Tibial nerve (tissue), 4 donors: ENCODE data around the gene KIAA0232. TPM values are rescaled to one million over a fixed set of nuclear protein-coding genes. Genes with fewer than 3 reads are reported as not detected.
"Not testable (repeated sequence)": the region's sequence is repeated elsewhere in the genome, so short reads cannot be mapped to it uniquely, and the experiment has no call there.

Source experiments
- DNase-seq, 2 donors: peaks; one replicate each; pipeline ENCODE4 v3.0.0-alpha.2; 2019; ENCODE audit warnings: low spot score in 2 of 2
- H3K27ac ChIP-seq, 4 donors: fragments of 200-600 bp; sonication (generic) in 3 of 4; one replicate each; pipeline ENCODE4 v1.5.1; 2017 to 2019; ENCODE audit warnings: mild to moderate bottlenecking in 1 of 4
- H3K27me3 ChIP-seq, 2 donors: fragments of 200-600 bp; sonication (generic) in 1 of 2; one replicate each; pipeline versions ENCODE4 v1.5.1 to v1.6.0; 2017 to 2019
- H3K36me3 ChIP-seq, 3 donors: fragments of 200-600 bp; sonication (generic); one replicate each; pipeline ENCODE4 v1.5.1; 2018 to 2019
- H3K4me1 ChIP-seq, 4 donors: fragments of 200-600 bp; sonication (generic) in 3 of 4; one replicate each; pipeline ENCODE4 v1.5.1; 2017 to 2019
- H3K4me3 ChIP-seq, 4 donors: fragments of 200-600 bp; sonication (generic) in 3 of 4; one replicate each; pipeline ENCODE4 v1.5.1; 2017 to 2019; ENCODE audit warnings: mild to moderate bottlenecking in 1 of 4, moderate library complexity in 1 of 4
- H3K9me3 ChIP-seq, 4 donors: fragments of 200-600 bp; sonication (generic) in 3 of 4; one replicate each; pipeline ENCODE4 v1.5.1; 2017 to 2019
- EP300 ChIP-seq, 2 donors: sonication (generic); formaldehyde crosslinking; IDR thresholded peaks; one replicate each; pipeline ENCODE4 v1.6.1; 2017; ENCODE audit warnings: antibody characterized with exemption in 2 of 2, mild to moderate bottlenecking in 1 of 2
- POLR2A ChIP-seq, 2 donors: fragments of 450-650 bp; IDR thresholded peaks; one replicate each; pipeline ENCODE4 v1.6.1; 2017; ENCODE audit warnings: antibody characterized with exemption in 2 of 2, mild to moderate bottlenecking in 2 of 2, moderate library complexity in 2 of 2
- WGBS, 2 donors: methylation state at CpG; one replicate each; pipeline ENCODE4 v1.1.5; 2018; 5-methylcytosine and 5-hydroxymethylcytosine counted together
- total RNA-seq, 4 donors: library from RNA; depleted of rRNA; stranded (reverse); fragments of >200 nt; gene quantifications; one replicate each; pipeline ENCODE4 v1.1.0, GENCODE V29; 2016
- TF ChIP-seq, protein P1 (sequence below), 5 experiments: fragments of 200-600 bp in 3 of 5; fragments of 450-650 bp in 2 of 5; sonication (generic) in 3 of 5; IDR thresholded peaks; one replicate each; pipeline ENCODE4 v1.5.1; 2016 to 2019; ENCODE audit warnings: antibody characterized with exemption in 5 of 5, mild to moderate bottlenecking in 3 of 5, moderate library complexity in 2 of 5

Gene KIAA0232
- total RNA-seq, 4 donors from 2014 or later = 36.7 to 57.7 (median 47.0) TPM

DNA sequence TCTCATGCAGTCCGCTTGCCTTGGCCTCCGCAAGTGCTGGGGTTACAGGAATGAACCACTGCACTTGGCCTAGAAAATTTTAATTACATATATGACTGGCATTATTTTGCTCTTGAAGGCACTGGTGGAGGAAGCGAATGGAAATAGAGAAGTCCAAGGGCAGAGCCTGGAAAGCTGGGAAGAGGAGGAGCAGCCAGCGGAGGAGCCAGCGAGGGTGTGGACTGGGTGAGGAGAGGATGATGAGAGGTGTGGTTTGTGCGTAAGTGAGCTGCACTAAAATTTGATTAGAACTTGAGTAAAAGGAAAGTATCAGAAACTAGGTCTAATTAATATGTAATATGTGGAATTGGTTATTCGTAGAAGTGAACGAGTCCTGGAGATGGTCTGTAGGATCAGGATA is 13.3 kb downstream of the KIAA0232 start:
- no peak overlapping the region for H3K27ac ChIP-seq
- WGBS, 2 donors = 94 to 95% methylated on average over 8 of the region's 8 CpGs
- DNase-seq = no peak
- H3K4me3 ChIP-seq = no peak overlapping the region
- H3K4me1 ChIP-seq = peaks cover 0 to 36% (median 0%) of the 10 kb centered on the region in 4 donors
- H3K9me3 ChIP-seq = no peaks in the 10 kb centered on the region
- no peaks in the 10 kb centered on the region for H3K27me3 ChIP-seq
- TF ChIP-seq POLR2A (IDR thresholded peaks at IDR 0.05) (no peak), EP300 (IDR thresholded peaks at IDR 0.05) (no peak)
- TF ChIP-seq, protein P1, sequence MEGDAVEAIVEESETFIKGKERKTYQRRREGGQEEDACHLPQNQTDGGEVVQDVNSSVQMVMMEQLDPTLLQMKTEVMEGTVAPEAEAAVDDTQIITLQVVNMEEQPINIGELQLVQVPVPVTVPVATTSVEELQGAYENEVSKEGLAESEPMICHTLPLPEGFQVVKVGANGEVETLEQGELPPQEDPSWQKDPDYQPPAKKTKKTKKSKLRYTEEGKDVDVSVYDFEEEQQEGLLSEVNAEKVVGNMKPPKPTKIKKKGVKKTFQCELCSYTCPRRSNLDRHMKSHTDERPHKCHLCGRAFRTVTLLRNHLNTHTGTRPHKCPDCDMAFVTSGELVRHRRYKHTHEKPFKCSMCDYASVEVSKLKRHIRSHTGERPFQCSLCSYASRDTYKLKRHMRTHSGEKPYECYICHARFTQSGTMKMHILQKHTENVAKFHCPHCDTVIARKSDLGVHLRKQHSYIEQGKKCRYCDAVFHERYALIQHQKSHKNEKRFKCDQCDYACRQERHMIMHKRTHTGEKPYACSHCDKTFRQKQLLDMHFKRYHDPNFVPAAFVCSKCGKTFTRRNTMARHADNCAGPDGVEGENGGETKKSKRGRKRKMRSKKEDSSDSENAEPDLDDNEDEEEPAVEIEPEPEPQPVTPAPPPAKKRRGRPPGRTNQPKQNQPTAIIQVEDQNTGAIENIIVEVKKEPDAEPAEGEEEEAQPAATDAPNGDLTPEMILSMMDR (IDR thresholded peaks at IDR 0.05) = no peak
- H3K36me3 ChIP-seq = peaks cover 0 to 3% (median 0%) of the 10 kb centered on the region in 3 donors

DNA sequence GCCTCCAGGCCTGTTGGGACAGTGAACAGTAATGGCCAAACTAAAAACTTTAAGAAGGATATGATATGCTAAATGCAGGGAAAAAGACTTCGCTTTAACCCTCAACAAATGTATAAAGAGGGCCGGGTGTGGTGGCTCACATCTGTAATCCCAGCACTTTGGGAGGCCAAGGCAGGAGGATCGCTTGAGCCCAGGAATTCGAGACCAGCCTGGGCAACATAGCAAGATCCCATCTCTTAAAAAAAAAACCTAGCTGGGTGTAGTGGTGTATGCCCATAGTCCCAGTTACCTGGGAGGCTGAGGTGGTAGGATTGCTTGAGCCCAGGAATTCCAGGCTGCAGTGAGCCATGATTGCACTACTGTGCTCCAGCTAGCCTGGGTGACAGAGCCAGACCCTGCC is 14.8 kb downstream of the KIAA0232 start:
- not testable (repeated sequence) for H3K4me3 ChIP-seq, H3K27me3 ChIP-seq, H3K27ac ChIP-seq, H3K36me3 ChIP-seq, DNase-seq, H3K9me3 ChIP-seq
- WGBS, 2 donors = 80 to 94% methylated on average over 4 of the region's 4 CpGs
- H3K4me1 ChIP-seq = peaks cover 0 to 42% (median 0%) of the 10 kb centered on the region in 4 donors

DNA sequence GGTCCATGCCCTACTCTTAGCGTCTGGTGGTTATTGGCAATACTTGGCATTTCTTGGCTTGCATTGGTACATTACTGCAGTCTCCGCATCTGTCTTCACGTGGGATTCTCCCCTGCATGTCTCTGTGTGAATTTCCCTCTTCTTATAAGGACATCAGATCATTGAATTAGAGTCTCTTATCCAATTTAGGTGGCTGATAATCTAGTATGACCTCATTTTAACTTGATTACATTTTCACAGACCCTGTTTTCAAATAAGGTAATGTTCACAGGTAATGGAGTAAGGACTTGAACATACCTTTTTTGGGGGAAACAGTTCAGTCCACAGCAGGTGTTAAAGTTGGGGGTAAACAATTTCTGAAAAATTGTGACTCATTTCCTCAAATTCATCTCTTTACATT is 16.6 kb downstream of the KIAA0232 start:
- DNase-seq = no peak
- Histone ChIP-seq H3K27ac (no peak overlapping the region), H3K27me3 (no peaks in the 10 kb centered on the region), H3K4me3 (no peak overlapping the region), H3K4me1 (peaks cover 0 to 38% (median 0%) of the 10 kb centered on the region in 4 donors), H3K9me3 (no peaks in the 10 kb centered on the region), H3K36me3 (peaks cover 0 to 3% (median 0%) of the 10 kb centered on the region in 3 donors)
- TF ChIP-seq, protein P1 (IDR thresholded peaks at IDR 0.05) = no peak
- no peak for TF ChIP-seq EP300 (IDR thresholded peaks at IDR 0.05)
- no peak for TF ChIP-seq POLR2A (IDR thresholded peaks at IDR 0.05)
- WGBS, 2 donors = 83 to 94% methylated on average over 3 of the region's 3 CpGs

DNA sequence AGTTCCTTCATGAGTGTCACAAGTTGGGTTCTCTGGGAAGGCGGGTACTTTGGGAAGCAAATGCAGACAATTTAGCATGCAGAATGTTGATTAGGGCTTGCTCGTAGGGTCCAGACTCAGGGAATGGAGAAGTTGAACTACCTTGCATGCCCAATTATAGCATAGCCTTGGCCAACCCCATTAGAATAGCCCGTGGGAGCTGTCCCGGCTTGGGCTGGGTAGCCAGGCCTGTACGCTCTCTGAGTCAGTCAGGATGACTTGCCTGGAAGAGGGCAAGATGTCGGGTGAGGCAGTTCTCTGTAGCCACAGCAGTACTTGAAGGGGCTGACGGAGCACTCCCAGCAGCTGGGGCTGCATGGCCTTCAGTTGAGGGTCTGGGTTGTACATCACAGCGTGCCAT is 19.5 kb downstream of the KIAA0232 start:
- no peak overlapping the region for H3K4me3 ChIP-seq
- no peaks in the 10 kb centered on the region for H3K9me3 ChIP-seq
- no peak for TF ChIP-seq POLR2A (IDR thresholded peaks at IDR 0.05)
- TF ChIP-seq, protein P1 (IDR thresholded peaks at IDR 0.05) = no peak
- no peak for TF ChIP-seq EP300 (IDR thresholded peaks at IDR 0.05)
- no peaks in the 10 kb centered on the region for H3K27me3 ChIP-seq
- no peak for DNase-seq
- H3K36me3 ChIP-seq = peaks cover 0 to 3% (median 0%) of the 10 kb centered on the region in 3 donors
- peaks cover 0 to 57% (median 3%) of the 10 kb centered on the region in 4 donors for H3K4me1 ChIP-seq
- 87 to 89% methylated on average over 8 of the region's 8 CpGs for WGBS, 2 donors
- H3K27ac ChIP-seq = no peak overlapping the region

DNA sequence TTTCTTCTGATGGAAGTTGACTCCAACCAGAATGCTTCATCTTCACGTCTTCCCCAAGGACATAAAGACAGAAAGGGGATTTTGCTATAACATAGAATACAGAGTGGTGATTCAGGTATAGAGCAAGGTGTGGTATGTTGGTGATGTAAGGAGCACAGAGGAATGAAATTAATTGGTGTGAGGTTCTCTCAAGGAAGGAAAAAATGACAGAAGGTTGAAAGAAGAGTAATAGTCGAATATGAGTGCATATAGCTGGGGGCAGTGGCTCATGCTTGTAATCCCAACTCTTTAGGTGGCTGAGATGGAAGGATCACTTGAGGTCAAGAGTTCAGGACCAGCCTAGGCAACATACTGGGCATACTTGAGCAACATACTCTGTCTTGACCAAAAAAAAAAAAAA is 20.1 kb downstream of the KIAA0232 start:
- WGBS, 2 donors = 83 to 87% methylated on average over 2 of the region's 2 CpGs

More for the DNA sequence above, 20.1 kb downstream of the KIAA0232 start:
- H3K36me3 ChIP-seq = peaks cover 0 to 3% (median 0%) of the 10 kb centered on the region in 3 donors
- no peaks in the 10 kb centered on the region for H3K27me3 ChIP-seq
- peaks cover 0 to 63% (median 7%) of the 10 kb centered on the region in 4 donors for H3K4me1 ChIP-seq
- no peak for DNase-seq
- no peak overlapping the region for H3K4me3 ChIP-seq
- H3K27ac ChIP-seq = no peak overlapping the region
- TF ChIP-seq EP300 (IDR thresholded peaks at IDR 0.05) (no peak), POLR2A (IDR thresholded peaks at IDR 0.05) (no peak)
- TF ChIP-seq, protein P1 (IDR thresholded peaks at IDR 0.05) = no peak
- H3K9me3 ChIP-seq = no peaks in the 10 kb centered on the region
